Lung (tissue), 12 donors: ENCODE measurements around the gene HECTD1. TPM values are rescaled to one million over a fixed set of nuclear protein-coding genes. Genes with fewer than 3 reads are reported as not detected.

ENCODE experiments used
- ATAC-seq: fragments of 200-7000 bp; cut with Tn5 transposase; one replicate; pipeline ENCODE4 v1.9.1; 2020; ENCODE audit warnings: moderate number of reproducible peaks; ENCODE audit not compliant: insufficient read depth, low FRiP score
- DNase-seq, 3 donors: peaks; one replicate each; pipeline ENCODE4 v3.0.0-alpha.2; 2013 to 2017
- H3K27ac ChIP-seq, 2 donors: one replicate each; pipeline ENCODE4 v1.5.1; 2013; ENCODE audit warnings: mild to moderate bottlenecking in 2 of 2, moderate library complexity in 2 of 2, control low read depth in 1 of 2, inconsistent platforms in 1 of 2, low read depth in 1 of 2, low read length in 1 of 2
- H3K27me3 ChIP-seq, 3 donors: one replicate each; pipeline ENCODE4 v1.5.1; 2013; ENCODE audit warnings: low read length in 2 of 3; ENCODE audit not compliant: control insufficient read depth in 3 of 3, insufficient read depth in 3 of 3
- H3K36me3 ChIP-seq, 4 donors: one replicate each; pipeline ENCODE4 v1.5.1; 2013; ENCODE audit warnings: low read length in 4 of 4, mild to moderate bottlenecking in 1 of 4, moderate library complexity in 1 of 4; ENCODE audit not compliant: control insufficient read depth in 4 of 4, insufficient read depth in 4 of 4
- H3K4me1 ChIP-seq, 5 donors: one replicate each; pipeline ENCODE4 v1.5.1; 2013; ENCODE audit warnings: low read length in 5 of 5, mild to moderate bottlenecking in 2 of 5, moderate library complexity in 1 of 5; ENCODE audit not compliant: control insufficient read depth in 5 of 5, insufficient read depth in 5 of 5
- H3K4me3 ChIP-seq: one replicate; pipeline ENCODE4 v1.5.1; 2013; ENCODE audit warnings: mild to moderate bottlenecking, control low read depth, moderate library complexity
- H3K9ac ChIP-seq, 2 donors: one replicate each; pipeline ENCODE4 v1.5.1; 2013; ENCODE audit warnings: low read length in 2 of 2, control low read depth in 1 of 2; ENCODE audit not compliant: insufficient read depth in 1 of 2
- H3K9me3 ChIP-seq, 4 donors: one replicate each; pipeline ENCODE4 v1.5.1; 2013; ENCODE audit warnings: low read length in 3 of 4, mild to moderate bottlenecking in 1 of 4, moderate library complexity in 1 of 4; ENCODE audit not compliant: control insufficient read depth in 4 of 4, insufficient read depth in 3 of 4
- CTCF ChIP-seq: IDR thresholded peaks from 2 replicates; pipeline ENCODE4 v1.5.1; 2012; ENCODE audit warnings: mild to moderate bottlenecking; ENCODE audit errors: control extremely low read depth, extremely low read depth
- WGBS, 2 donors: extraction: QIAGEN DNeasy Blood & Tissue Kit; methylation state at CpG; one replicate each; pipeline ENCODE4 v1.1.7; 2013; 5-methylcytosine and 5-hydroxymethylcytosine counted together
- polyA plus RNA-seq, 2 donors: library from polyadenylated mRNA; stranded (reverse); fragments of 200-250 nt; gene quantifications; one replicate each; pipeline ENCODE4 v1.2.1, GENCODE V29; 2013
- total RNA-seq, 2 donors: library from RNA; depleted of rRNA in 1 of 2; stranded (reverse); fragments of >200 nt in 1 of 2; gene quantifications; one replicate each; pipeline ENCODE4 v1.2.1, GENCODE V29; 2014 to 2021
- donor health status: control.
- donor health status: control.
- donor health status: Bipolar disorder and iron deficiency.
- donor health status: healthy.
- donor health status: DM: yes; HTN: yes; CAD: no.

HECTD1 gene
- total and polyA plus RNA-seq, 4 donors, result 44.8 to 399 (median 97.9) TPM

GRCh38 chr14:31230573-31230958 is 23.0 kb upstream of the HECTD1 start:
- WGBS, 2 donors, result 92 to 96% methylated on average over 1 of the region's 1 CpG
- no peak for ATAC-seq

GRCh38 chr14:31229638-31230572 is 22.3 kb upstream of the HECTD1 start:
- no peaks in the 10 kb centered on the region for H3K27me3 ChIP-seq
- ATAC-seq (peak; percentile 95), DNase-seq (peak; percentile 68 to 92 (median 85))
- peaks cover 0 to 14% (median 4%) of the 10 kb centered on the region in 5 donors for H3K4me1 ChIP-seq
- peak overlapping the region in 1 of 2 donors; percentile 45 for H3K9ac ChIP-seq
- no peaks in the 10 kb centered on the region for H3K36me3 ChIP-seq
- H3K4me3 ChIP-seq, result no peak overlapping the region
- 44% methylated on average over 17 of the region's 17 CpGs for WGBS, 2 donors
- peak overlapping the region; percentile 53 to 68 for H3K27ac ChIP-seq
- no peak for TF ChIP-seq CTCF
- H3K9me3 ChIP-seq, result no peaks in the 10 kb centered on the region

More at GRCh38 chr14:31230573-31230958, 23.0 kb upstream of the HECTD1 start:
- DNase-seq, result no peak
- no peak for TF ChIP-seq CTCF
- H3K9ac ChIP-seq, result no peak overlapping the region
- H3K27ac ChIP-seq, result no peak overlapping the region
- H3K27me3 ChIP-seq, result no peaks in the 10 kb centered on the region
- no peak overlapping the region for H3K4me3 ChIP-seq
- peaks cover 0 to 14% (median 4%) of the 10 kb centered on the region in 5 donors for H3K4me1 ChIP-seq
- H3K36me3 ChIP-seq, result no peaks in the 10 kb centered on the region
- no peaks in the 10 kb centered on the region for H3K9me3 ChIP-seq

- no peak for ATAC-seq
- H3K4me1 ChIP-seq, result peaks cover 0 to 14% (median 4%) of the 10 kb centered on the region in 5 donors
- H3K4me3 ChIP-seq, result no peak overlapping the region
- DNase-seq, result no peak
- H3K27ac ChIP-seq, result peak overlapping the region; percentile 22 to 66
- TF ChIP-seq CTCF, result no peak
- H3K9me3 ChIP-seq, result no peaks in the 10 kb centered on the region
- no peak overlapping the region for H3K9ac ChIP-seq
- no peaks in the 10 kb centered on the region for H3K27me3 ChIP-seq
- no peaks in the 10 kb centered on the region for H3K36me3 ChIP-seq
Observed at GRCh38 chr14:31229009-31229408, 21.4 kb upstream of the HECTD1 start.
